Measurements from ENCODE around the gene APLP1. TPM values are rescaled to one million over a fixed set of nuclear protein-coding genes. Genes with fewer than 3 reads are reported as not detected.
A peak's percentile ranks its signal among the peaks of the same experiment; 100 is the strongest.

Gene APLP1
- total RNA-seq, 4 donors from 2014 or later, result 0.67 to 5.3 (median 2.8) TPM

GRCh38 chr19:35911173-35911572, 42.8 kb downstream of the APLP1 start:
- H3K9me3 ChIP-seq, result no peaks in the 10 kb centered on the region
- intact Hi-C loops (cut with DNase I), result no loop called here

GRCh38 chr19:35911790-35912189, 43.4 kb downstream of the APLP1 start:
- H3K4me3 ChIP-seq (replicated peaks in 1 of 3), result no peak overlapping the region
- H3K27me3 ChIP-seq, result no peaks in the 10 kb centered on the region
- H3K4me1 ChIP-seq, result peaks cover 0 to 16% of the 10 kb centered on the region in 2 donors
- no peaks in the 10 kb centered on the region for H3K9me3 ChIP-seq
- intact Hi-C loops (cut with DNase I), result no loop called here
- peak; percentile 96 to 97 for DNase-seq
- no peak for TF ChIP-seq POLR2A (IDR thresholded peaks at IDR 0.05)
- TF ChIP-seq, protein P1, sequence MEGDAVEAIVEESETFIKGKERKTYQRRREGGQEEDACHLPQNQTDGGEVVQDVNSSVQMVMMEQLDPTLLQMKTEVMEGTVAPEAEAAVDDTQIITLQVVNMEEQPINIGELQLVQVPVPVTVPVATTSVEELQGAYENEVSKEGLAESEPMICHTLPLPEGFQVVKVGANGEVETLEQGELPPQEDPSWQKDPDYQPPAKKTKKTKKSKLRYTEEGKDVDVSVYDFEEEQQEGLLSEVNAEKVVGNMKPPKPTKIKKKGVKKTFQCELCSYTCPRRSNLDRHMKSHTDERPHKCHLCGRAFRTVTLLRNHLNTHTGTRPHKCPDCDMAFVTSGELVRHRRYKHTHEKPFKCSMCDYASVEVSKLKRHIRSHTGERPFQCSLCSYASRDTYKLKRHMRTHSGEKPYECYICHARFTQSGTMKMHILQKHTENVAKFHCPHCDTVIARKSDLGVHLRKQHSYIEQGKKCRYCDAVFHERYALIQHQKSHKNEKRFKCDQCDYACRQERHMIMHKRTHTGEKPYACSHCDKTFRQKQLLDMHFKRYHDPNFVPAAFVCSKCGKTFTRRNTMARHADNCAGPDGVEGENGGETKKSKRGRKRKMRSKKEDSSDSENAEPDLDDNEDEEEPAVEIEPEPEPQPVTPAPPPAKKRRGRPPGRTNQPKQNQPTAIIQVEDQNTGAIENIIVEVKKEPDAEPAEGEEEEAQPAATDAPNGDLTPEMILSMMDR (IDR thresholded peaks at IDR 0.05), result no peak
- H3K36me3 ChIP-seq, result no peaks in the 10 kb centered on the region
- H3K27ac ChIP-seq, result peak overlapping the region in 2 of 3 donors; percentile 31 to 43
- 25 to 39% methylated on average over 5 of the region's 5 CpGs for WGBS, 2 donors

More at GRCh38 chr19:35911173-35911572, 42.8 kb downstream of the APLP1 start:
- H3K36me3 ChIP-seq, result no peaks in the 10 kb centered on the region
- H3K27ac ChIP-seq, result peak overlapping the region in 1 of 3 donors; percentile 20
- no peak overlapping the region for H3K4me3 ChIP-seq (replicated peaks in 1 of 3)
- DNase-seq, result no peak
- H3K4me1 ChIP-seq, result peaks cover 0 to 21% of the 10 kb centered on the region in 2 donors
- TF ChIP-seq, protein P1 (IDR thresholded peaks at IDR 0.05), result no peak
- TF ChIP-seq POLR2A (IDR thresholded peaks at IDR 0.05), result no peak
- H3K27me3 ChIP-seq, result no peaks in the 10 kb centered on the region
- 59 to 67% methylated on average over 3 of the region's 3 CpGs for WGBS, 2 donors

- intact Hi-C loops (cut with DNase I), result no loop called here
- no peaks in the 10 kb centered on the region for H3K9me3 ChIP-seq
- H3K36me3 ChIP-seq, result no peaks in the 10 kb centered on the region
- no peak for DNase-seq
- H3K4me1 ChIP-seq, result peaks cover 0 to 16% of the 10 kb centered on the region in 2 donors
- WGBS, 2 donors, result 60 to 74% methylated on average over 7 of the region's 7 CpGs
- no peak overlapping the region for H3K4me3 ChIP-seq (replicated peaks in 1 of 3)
- TF ChIP-seq POLR2A (IDR thresholded peaks at IDR 0.05), result no peak
- TF ChIP-seq, protein P1 (IDR thresholded peaks at IDR 0.05), result no peak
- H3K27ac ChIP-seq, result no peak overlapping the region
- no peaks in the 10 kb centered on the region for H3K27me3 ChIP-seq
These were observed 45.2 kb downstream of the APLP1 start for GRCh38 chr19:35913589-35913988.

DNA sequence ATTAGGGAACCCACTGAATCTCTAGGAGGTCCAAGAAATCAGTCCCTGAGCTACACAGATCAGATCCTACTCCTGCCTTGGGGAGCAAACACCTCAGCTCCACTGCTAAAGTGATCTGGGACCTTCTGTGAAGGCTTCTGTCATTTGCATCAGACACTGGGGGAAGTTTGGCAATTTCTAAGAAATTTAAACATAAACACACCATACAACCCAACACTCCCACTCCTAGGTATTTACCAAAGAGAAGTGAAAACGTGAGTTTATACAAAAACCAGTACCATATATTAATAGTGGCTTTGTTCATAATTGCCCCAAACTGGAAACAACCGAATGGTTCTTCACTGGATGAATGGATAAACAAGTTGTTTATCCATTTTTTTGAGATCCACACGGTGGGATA, 47.1 kb downstream of the APLP1 start:
- no peak for TF ChIP-seq POLR2A (IDR thresholded peaks at IDR 0.05)
- TF ChIP-seq, protein P1 (IDR thresholded peaks at IDR 0.05), result no peak
- Histone ChIP-seq H3K27me3 (no peaks in the 10 kb centered on the region), H3K4me3 (replicated peaks in 1 of 3) (no peak overlapping the region), H3K27ac (no peak overlapping the region), H3K36me3 (no peaks in the 10 kb centered on the region), H3K9me3 (no peaks in the 10 kb centered on the region), H3K4me1 (peaks cover 0 to 16% of the 10 kb centered on the region in 2 donors)
- 68 to 77% methylated on average over 3 of the region's 3 CpGs for WGBS, 2 donors
- DNase-seq, result no peak
- intact Hi-C loops (cut with DNase I), result no loop called here

DNA sequence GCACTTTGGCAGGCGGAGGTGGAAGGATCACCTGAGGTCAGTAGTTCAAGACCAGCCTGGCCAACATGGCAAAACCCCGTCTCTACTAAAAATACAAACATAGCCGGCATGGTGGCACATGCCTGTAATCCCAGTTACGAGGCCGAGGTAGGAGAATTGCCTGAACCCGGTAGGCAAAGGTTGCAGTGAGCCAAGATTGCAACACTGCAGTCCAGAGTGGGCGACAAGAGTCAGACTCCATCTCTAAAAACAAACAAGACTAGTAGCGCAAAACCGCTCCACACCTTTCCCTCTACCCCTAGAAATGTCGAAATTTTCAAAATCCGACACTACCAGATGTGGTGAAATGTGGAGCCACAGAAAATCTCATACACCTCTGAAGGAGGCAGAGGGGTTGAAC, 50.9 kb downstream of the APLP1 start:
- DNase-seq, result no peak
- WGBS, 2 donors, result 90 to 92% methylated on average over 11 of the region's 11 CpGs
- Histone ChIP-seq H3K27me3 (no peaks in the 10 kb centered on the region), H3K4me1 (no peaks in the 10 kb centered on the region), H3K4me3 (replicated peaks in 1 of 3) (no peak overlapping the region), H3K9me3 (no peaks in the 10 kb centered on the region), H3K27ac (no peak overlapping the region), H3K36me3 (no peaks in the 10 kb centered on the region)
- TF ChIP-seq, protein P1 (IDR thresholded peaks at IDR 0.05), result no peak
- no peak for TF ChIP-seq POLR2A (IDR thresholded peaks at IDR 0.05)
- intact Hi-C loops (cut with DNase I), result no loop called here

Measured in thyroid gland (tissue), 4 donors.